Lung (tissue), 12 donors: ENCODE results near the gene VGF. TPM values are rescaled to one million over a fixed set of nuclear protein-coding genes. Genes with fewer than 3 reads are reported as not detected.
A peak's percentile ranks its signal among the peaks of the same experiment; 100 is the strongest.

Source experiments
- ATAC-seq: fragments of 200-7000 bp; cut with Tn5 transposase; one replicate; pipeline ENCODE4 v1.9.1; 2020; ENCODE audit warnings: moderate number of reproducible peaks; ENCODE audit not compliant: insufficient read depth, low FRiP score
- DNase-seq, 3 donors: peaks; one replicate each; pipeline ENCODE4 v3.0.0-alpha.2; 2013 to 2017
- H3K27ac ChIP-seq, 2 donors: one replicate each; pipeline ENCODE4 v1.5.1; 2013; ENCODE audit warnings: mild to moderate bottlenecking in 2 of 2, moderate library complexity in 2 of 2, control low read depth in 1 of 2, inconsistent platforms in 1 of 2, low read depth in 1 of 2, low read length in 1 of 2
- H3K27me3 ChIP-seq, 3 donors: one replicate each; pipeline ENCODE4 v1.5.1; 2013; ENCODE audit warnings: low read length in 2 of 3; ENCODE audit not compliant: control insufficient read depth in 3 of 3, insufficient read depth in 3 of 3
- H3K36me3 ChIP-seq, 4 donors: one replicate each; pipeline ENCODE4 v1.5.1; 2013; ENCODE audit warnings: low read length in 4 of 4, mild to moderate bottlenecking in 1 of 4, moderate library complexity in 1 of 4; ENCODE audit not compliant: control insufficient read depth in 4 of 4, insufficient read depth in 4 of 4
- H3K4me1 ChIP-seq, 5 donors: one replicate each; pipeline ENCODE4 v1.5.1; 2013; ENCODE audit warnings: low read length in 5 of 5, mild to moderate bottlenecking in 2 of 5, moderate library complexity in 1 of 5; ENCODE audit not compliant: control insufficient read depth in 5 of 5, insufficient read depth in 5 of 5
- H3K4me3 ChIP-seq: one replicate; pipeline ENCODE4 v1.5.1; 2013; ENCODE audit warnings: mild to moderate bottlenecking, control low read depth, moderate library complexity
- H3K9ac ChIP-seq, 2 donors: one replicate each; pipeline ENCODE4 v1.5.1; 2013; ENCODE audit warnings: low read length in 2 of 2, control low read depth in 1 of 2; ENCODE audit not compliant: insufficient read depth in 1 of 2
- H3K9me3 ChIP-seq, 4 donors: one replicate each; pipeline ENCODE4 v1.5.1; 2013; ENCODE audit warnings: low read length in 3 of 4, mild to moderate bottlenecking in 1 of 4, moderate library complexity in 1 of 4; ENCODE audit not compliant: control insufficient read depth in 4 of 4, insufficient read depth in 3 of 4
- WGBS, 2 donors: extraction: QIAGEN DNeasy Blood & Tissue Kit; methylation state at CpG; one replicate each; pipeline ENCODE4 v1.1.7; 2013; 5-methylcytosine and 5-hydroxymethylcytosine counted together
- polyA plus RNA-seq, 2 donors: library from polyadenylated mRNA; stranded (reverse); fragments of 200-250 nt; gene quantifications; one replicate each; pipeline ENCODE4 v1.2.1, GENCODE V29; 2013
- total RNA-seq, 2 donors: library from RNA; depleted of rRNA in 1 of 2; stranded (reverse); fragments of >200 nt in 1 of 2; gene quantifications; one replicate each; pipeline ENCODE4 v1.2.1, GENCODE V29; 2014 to 2021
- TF ChIP-seq, protein P1 (sequence below): IDR thresholded peaks from 2 replicates; pipeline ENCODE4 v1.5.1; 2012; ENCODE audit warnings: mild to moderate bottlenecking; ENCODE audit errors: control extremely low read depth, extremely low read depth
- donor health status: control.
- donor health status: control.
- donor health status: Bipolar disorder and iron deficiency.
- donor health status: healthy.
- donor health status: DM: yes; HTN: yes; CAD: no.

Gene VGF
- total and polyA plus RNA-seq, 4 donors = 0.08 to 1.4 (median 0.42) TPM

DNA sequence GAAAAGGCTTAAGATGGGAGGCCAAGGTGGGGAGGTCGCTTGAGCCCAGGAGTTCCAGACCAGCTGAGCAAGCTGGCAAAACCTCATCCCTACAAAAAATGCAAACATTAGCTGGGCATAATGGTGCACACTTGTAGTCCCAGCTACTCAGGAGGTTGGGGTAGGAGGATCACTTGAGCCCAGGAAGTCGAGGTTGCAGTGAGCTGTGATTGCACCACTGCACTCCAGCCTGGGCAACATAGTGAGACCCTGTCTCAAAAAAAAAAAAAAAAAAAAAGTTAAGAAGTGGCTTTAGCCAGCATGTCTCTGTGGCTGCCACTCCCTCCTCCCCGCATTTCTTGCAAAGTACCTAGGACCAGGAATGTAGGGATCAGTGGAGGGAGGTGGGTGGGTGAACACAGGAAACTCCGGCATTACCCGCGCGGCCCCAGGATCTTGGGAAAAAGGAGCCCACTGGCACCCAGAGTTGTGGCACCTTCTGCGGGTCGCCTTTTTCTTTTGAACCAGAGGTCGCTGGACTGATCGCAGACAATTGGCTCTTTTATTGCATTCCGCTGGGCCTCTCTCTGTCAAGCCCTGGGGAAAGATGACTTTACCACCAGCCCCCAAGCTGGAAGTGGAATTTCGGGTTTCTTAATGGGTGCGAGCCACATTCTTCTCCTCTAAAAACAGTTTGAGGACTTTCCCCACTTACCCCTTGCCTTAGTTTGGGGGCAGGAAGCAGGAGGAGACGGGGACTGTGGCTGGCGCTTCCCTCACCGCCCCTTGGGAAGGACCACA, 3.5 kb downstream of the VGF start:
- Histone ChIP-seq H3K27ac (no peak overlapping the region), H3K9me3 (peaks cover 0 to 7% (median 0%) of the 10 kb centered on the region in 4 donors), H3K36me3 (peaks cover 2 to 25% (median 10%) of the 10 kb centered on the region in 4 donors), H3K27me3 (peaks cover 7 to 21% (median 19%) of the 10 kb centered on the region in 3 donors), H3K4me3 (no peak overlapping the region), H3K4me1 (peaks cover 0 to 34% (median 19%) of the 10 kb centered on the region in 5 donors), H3K9ac (no peak overlapping the region)
- TF ChIP-seq, protein P1, sequence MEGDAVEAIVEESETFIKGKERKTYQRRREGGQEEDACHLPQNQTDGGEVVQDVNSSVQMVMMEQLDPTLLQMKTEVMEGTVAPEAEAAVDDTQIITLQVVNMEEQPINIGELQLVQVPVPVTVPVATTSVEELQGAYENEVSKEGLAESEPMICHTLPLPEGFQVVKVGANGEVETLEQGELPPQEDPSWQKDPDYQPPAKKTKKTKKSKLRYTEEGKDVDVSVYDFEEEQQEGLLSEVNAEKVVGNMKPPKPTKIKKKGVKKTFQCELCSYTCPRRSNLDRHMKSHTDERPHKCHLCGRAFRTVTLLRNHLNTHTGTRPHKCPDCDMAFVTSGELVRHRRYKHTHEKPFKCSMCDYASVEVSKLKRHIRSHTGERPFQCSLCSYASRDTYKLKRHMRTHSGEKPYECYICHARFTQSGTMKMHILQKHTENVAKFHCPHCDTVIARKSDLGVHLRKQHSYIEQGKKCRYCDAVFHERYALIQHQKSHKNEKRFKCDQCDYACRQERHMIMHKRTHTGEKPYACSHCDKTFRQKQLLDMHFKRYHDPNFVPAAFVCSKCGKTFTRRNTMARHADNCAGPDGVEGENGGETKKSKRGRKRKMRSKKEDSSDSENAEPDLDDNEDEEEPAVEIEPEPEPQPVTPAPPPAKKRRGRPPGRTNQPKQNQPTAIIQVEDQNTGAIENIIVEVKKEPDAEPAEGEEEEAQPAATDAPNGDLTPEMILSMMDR = no peak
- WGBS, 2 donors = 77 to 84% methylated on average over 17 of the region's 17 CpGs
- DNase-seq (peak; percentile 38 to 60 (median 53)), ATAC-seq (no peak)

DNA sequence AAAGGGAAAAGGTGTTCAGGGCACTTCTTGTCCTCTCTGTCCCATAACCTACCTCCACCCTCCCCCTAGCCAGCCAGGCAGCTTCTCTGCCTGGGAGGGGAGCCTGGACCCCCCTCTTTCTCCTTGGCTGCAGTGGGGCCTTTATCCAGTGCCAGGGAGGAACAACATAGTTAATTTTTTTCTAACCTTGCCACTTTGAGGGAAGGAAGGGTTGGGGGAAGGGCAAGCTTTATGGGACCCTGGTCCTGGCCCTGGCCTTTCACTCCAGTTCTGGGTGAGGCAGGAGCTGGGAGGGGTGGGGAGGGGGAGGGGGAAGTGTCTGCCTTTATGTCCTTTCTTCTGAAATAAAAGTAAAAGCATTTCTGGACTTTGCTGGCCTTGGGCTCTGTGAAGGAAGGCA, 4.5 kb downstream of the VGF start:
- no peak overlapping the region for H3K27ac ChIP-seq
- no peak overlapping the region for H3K9ac ChIP-seq
- peak in 1 of 3 donors; percentile 49 for DNase-seq
- no peak for ATAC-seq
- H3K4me3 ChIP-seq = no peak overlapping the region
- TF ChIP-seq, protein P1 = no peak
- H3K4me1 ChIP-seq = peaks cover 0 to 33% (median 19%) of the 10 kb centered on the region in 5 donors
- peaks cover 3 to 26% (median 12%) of the 10 kb centered on the region in 4 donors for H3K36me3 ChIP-seq
- H3K27me3 ChIP-seq = peaks cover 7 to 15% (median 15%) of the 10 kb centered on the region in 3 donors
- H3K9me3 ChIP-seq = peaks cover 0 to 7% (median 0%) of the 10 kb centered on the region in 4 donors

DNA sequence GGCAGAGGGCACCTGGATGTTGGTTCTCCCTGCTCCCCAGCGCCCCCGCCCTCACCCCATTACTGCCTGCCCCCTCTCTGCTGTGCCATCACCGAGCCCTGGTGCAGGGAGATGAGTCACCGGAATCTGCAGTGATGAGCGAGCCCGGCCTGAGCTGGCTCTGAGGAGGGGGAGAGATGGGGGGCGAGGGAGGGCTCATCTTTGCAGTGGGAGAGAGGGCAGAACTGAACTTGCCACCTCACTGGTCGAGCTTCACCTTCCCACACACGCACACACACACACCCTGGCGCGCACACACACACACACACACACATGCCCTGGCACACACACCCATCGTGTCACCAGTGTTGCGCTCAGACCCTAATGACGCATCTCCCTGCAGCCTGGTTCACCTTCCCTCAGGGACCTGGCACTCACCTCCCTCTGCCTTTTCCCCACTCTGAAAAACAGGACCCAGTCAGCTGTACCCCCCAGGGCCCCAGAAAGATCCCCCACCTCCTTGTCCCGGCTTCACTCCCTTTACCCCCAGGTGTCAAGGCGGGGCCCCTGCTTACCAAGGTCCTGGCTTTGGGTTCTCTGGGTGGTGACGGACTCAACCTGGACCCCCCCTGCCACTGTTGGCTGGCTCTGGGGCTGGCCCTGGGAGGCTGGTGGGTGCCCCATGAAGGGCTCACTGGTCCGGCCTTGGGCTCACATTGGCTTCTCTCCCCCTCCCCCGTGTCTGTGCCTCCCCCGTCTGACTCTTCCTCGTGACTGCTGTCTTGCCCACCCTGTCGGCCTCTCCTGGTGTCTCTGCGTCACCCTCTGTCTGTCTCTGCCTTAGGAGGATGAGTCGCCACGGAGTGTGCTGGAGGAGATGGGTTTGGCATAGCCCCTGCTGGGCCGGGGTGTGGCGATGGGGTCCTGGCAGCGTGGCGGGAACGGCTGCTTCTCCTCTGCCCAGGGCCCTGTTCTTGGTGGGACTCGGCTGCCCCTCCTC, 5.4 kb downstream of the VGF start:
- no peak overlapping the region for H3K9ac ChIP-seq
- DNase-seq = no peak
- TF ChIP-seq, protein P1 = no peak
- 83 to 88% methylated on average over 29 to 31 of the region's 31 CpGs for WGBS, 2 donors
- ATAC-seq = no peak
- peaks cover 3 to 26% (median 12%) of the 10 kb centered on the region in 4 donors for H3K36me3 ChIP-seq
- H3K27ac ChIP-seq = no peak overlapping the region
- H3K4me1 ChIP-seq = peaks cover 0 to 28% (median 16%) of the 10 kb centered on the region in 5 donors
- H3K4me3 ChIP-seq = no peak overlapping the region
- peaks cover 0 to 5% (median 0%) of the 10 kb centered on the region in 4 donors for H3K9me3 ChIP-seq
- H3K27me3 ChIP-seq = peaks cover 7 to 8% (median 7%) of the 10 kb centered on the region in 3 donors
